Tibial nerve (tissue), 4 donors: ENCODE results near the gene PCYOX1L.
"Not testable (repeated sequence)": the region's sequence is repeated elsewhere in the genome, so short reads cannot be mapped to it uniquely, and the experiment has no call there.

Experiments used
- EP300 ChIP-seq, 2 donors: sonication (generic); formaldehyde crosslinking; IDR thresholded peaks; one replicate each; pipeline ENCODE4 v1.6.1; 2017; ENCODE audit warnings: antibody characterized with exemption in 2 of 2, mild to moderate bottlenecking in 1 of 2
- POLR2A ChIP-seq, 2 donors: fragments of 450-650 bp; IDR thresholded peaks; one replicate each; pipeline ENCODE4 v1.6.1; 2017; ENCODE audit warnings: antibody characterized with exemption in 2 of 2, mild to moderate bottlenecking in 2 of 2, moderate library complexity in 2 of 2
- TF ChIP-seq, protein P1 (sequence below), 5 experiments: fragments of 200-600 bp in 3 of 5; fragments of 450-650 bp in 2 of 5; sonication (generic) in 3 of 5; IDR thresholded peaks; one replicate each; pipeline ENCODE4 v1.5.1; 2016 to 2019; ENCODE audit warnings: antibody characterized with exemption in 5 of 5, mild to moderate bottlenecking in 3 of 5, moderate library complexity in 2 of 5

DNA sequence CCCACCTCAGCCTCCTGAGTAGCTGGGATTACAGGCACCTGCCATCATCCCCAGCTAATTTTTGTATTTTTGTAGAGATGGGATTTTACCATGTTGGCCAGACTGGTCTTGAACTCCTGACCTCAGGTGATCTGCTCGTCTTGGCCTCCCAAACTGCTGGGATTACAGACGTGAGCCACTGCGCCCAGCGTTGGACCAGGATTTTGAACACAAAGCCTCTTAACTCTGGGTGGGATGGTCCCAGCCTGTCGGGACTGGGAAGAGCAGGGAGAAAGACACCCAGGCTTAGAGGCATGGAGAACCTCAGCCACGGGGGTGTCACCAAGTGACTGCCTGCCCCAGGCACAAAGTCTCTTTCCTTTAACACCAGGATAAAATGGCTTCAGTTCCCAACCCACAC lies 33.2 kb downstream of the PCYOX1L start:
- TF ChIP-seq, protein P1, sequence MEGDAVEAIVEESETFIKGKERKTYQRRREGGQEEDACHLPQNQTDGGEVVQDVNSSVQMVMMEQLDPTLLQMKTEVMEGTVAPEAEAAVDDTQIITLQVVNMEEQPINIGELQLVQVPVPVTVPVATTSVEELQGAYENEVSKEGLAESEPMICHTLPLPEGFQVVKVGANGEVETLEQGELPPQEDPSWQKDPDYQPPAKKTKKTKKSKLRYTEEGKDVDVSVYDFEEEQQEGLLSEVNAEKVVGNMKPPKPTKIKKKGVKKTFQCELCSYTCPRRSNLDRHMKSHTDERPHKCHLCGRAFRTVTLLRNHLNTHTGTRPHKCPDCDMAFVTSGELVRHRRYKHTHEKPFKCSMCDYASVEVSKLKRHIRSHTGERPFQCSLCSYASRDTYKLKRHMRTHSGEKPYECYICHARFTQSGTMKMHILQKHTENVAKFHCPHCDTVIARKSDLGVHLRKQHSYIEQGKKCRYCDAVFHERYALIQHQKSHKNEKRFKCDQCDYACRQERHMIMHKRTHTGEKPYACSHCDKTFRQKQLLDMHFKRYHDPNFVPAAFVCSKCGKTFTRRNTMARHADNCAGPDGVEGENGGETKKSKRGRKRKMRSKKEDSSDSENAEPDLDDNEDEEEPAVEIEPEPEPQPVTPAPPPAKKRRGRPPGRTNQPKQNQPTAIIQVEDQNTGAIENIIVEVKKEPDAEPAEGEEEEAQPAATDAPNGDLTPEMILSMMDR (IDR thresholded peaks at IDR 0.05) = not testable (repeated sequence)
- TF ChIP-seq POLR2A, EP300 (IDR thresholded peaks at IDR 0.05): not testable (repeated sequence)
